AG04450 (cell line): ENCODE measurements around the gene DOK4. TPM values are rescaled to one million over a fixed set of nuclear protein-coding genes. Genes with fewer than 3 reads are reported as not detected.

Experiments used
- CTCF ChIA-PET: fragments of 300-600, 350-600 bp; formaldehyde crosslinking; extraction: SDS; loops from one replicate; lab custom pipeline; 2022; ENCODE audit warnings: antibody characterized with exemption, inconsistent platforms; lab: Charles Lee
- POLR2A ChIA-PET: fragments of 350-600 bp; formaldehyde crosslinking; extraction: SDS; loops from one replicate; lab custom pipeline; 2021; ENCODE audit warnings: antibody characterized with exemption, inconsistent platforms; lab: Yijun Ruan, JAX
- DNase-seq: peaks from one replicate; pipeline ENCODE4 v3.0.0-alpha.2; 2011; ENCODE audit warnings: low read depth, low spot score
- H3K27ac ChIP-seq: one replicate; pipeline ENCODE4 v1.5.1; 2012; ENCODE audit warnings: low read depth, low read length, control low read depth
- H3K27me3 ChIP-seq: one replicate; pipeline ENCODE4 v1.6.0; 2012; ENCODE audit warnings: low read length; ENCODE audit not compliant: control insufficient read depth, insufficient read depth
- H3K4me3 ChIP-seq: 2 replicates; pipeline ENCODE4 v1.5.1; 2011; ENCODE audit warnings: mild to moderate bottlenecking, low read depth, low read length, control low read depth
- H3K9me3 ChIP-seq: 2 replicates; pipeline ENCODE4 v1.5.1; 2012; ENCODE audit warnings: low read length; ENCODE audit not compliant: control insufficient read depth, insufficient read depth
- CTCF ChIP-seq: IDR thresholded peaks from 2 replicates; pipeline ENCODE4 v1.5.1; 2011; ENCODE audit warnings: low read depth, low read length, control low read depth, inconsistent platforms
- polyA plus RNA-seq: library from polyadenylated mRNA; depleted of rRNA; stranded (reverse); fragments of >200 nt; gene quantifications from 2 replicates; pipeline ENCODE4 v1.2.3, GENCODE V29; 2011

The DOK4 gene
- polyA plus RNA-seq, 1 experiment: 12.5 TPM

DNA sequence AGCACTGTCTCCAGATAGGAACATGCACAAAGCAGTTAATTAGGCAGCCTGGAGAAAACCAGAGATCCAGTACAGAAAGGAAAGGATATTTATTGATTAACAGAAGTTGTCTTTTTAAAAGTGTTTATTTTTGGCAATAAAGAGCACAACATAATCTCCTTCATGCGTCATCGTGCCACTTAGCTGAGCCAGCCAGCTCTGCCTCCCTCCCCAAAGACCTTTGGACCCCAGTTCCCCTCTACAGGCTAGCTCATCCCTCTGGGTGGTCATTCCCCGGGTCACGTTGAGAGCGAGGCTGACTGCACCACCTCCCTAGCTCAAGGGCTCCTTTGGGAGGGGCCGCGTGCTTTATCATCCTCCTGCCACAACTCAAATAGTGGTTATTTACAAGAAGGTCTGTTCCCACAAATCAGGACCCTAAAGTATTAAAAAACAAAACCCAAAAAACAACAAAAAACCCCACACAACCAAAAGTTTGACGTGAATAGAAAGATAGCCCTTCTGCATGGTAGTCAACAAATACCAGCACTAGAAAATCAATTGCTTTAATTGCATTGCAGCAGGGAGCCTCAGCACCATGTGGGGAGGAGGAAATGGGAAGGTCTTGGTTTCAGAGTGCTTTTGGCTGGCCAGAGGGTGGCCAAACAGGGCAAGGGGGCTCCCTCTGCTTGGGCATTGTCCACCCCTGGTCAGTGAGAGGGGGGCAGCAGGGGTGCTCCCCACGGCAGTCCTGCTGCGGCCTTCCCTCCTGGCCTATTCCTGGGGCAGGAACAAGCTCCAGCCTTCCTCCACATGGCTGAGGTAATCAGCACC lies 14.2 kb downstream of the DOK4 start:
- Histone ChIP-seq H3K27me3 (no peaks in the 10 kb centered on the region), H3K9me3 (no peaks in the 10 kb centered on the region), H3K27ac (no peak overlapping the region), H3K4me3 (no peak overlapping the region)
- TF ChIP-seq CTCF: no peak
- POLR2A ChIA-PET: no interaction called here
- CTCF ChIA-PET: interaction anchor here (3.8 kb wide), 1 partner anchor 10 kb away, joined by 13 read pairs; the partner anchor contains the start of gene POLR2C
- no peak for DNase-seq

GRCh38 chr16:57471209-57471608 lies 15.1 kb downstream of the DOK4 start:
- Histone ChIP-seq H3K9me3 (no peaks in the 10 kb centered on the region), H3K27ac (no peak overlapping the region), H3K4me3 (no peak overlapping the region), H3K27me3 (no peaks in the 10 kb centered on the region)
- no peak for DNase-seq
- ChIA-PET POLR2A (interaction anchor here (0.8 kb wide), 1 partner anchor 9 kb away, joined by 3 read pairs; the partner anchor contains the start of gene POLR2C), CTCF (interaction anchor here (3.8 kb wide), 1 partner anchor 9 kb away, joined by 13 read pairs; the partner anchor contains the start of gene POLR2C)
- no peak for TF ChIP-seq CTCF

DNA sequence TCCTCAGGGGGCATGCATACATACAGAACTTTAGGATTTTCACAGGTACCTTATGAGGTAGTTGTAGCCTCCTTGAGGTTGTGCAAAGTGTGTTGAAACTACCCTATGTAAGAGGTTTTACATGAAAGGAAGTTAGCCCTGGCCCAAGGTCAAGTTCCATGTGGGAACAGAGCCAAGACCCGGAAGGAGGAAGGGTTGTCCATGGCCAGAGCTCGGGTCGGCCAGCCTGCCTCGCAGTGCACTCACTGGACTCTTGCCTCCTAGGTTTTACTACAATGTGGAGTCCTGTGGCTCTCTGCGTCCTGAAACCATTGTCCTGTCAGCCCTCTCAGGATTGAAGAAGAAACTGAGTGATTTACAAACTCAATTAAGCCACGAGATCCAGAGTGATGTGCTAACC lies 15.6 kb downstream of the DOK4 start:
- POLR2A ChIA-PET: interaction anchor here (0.8 kb wide), 1 partner anchor 8 kb away, joined by 3 read pairs; the partner anchor contains the start of gene POLR2C
- H3K27me3 ChIP-seq: no peaks in the 10 kb centered on the region
- H3K9me3 ChIP-seq: no peaks in the 10 kb centered on the region
- TF ChIP-seq CTCF: no peak
- no peak for DNase-seq
- no peak overlapping the region for H3K4me3 ChIP-seq
- CTCF ChIA-PET: interaction anchor here (3.8 kb wide), 1 partner anchor 9 kb away, joined by 13 read pairs; the partner anchor contains the start of gene POLR2C
- H3K27ac ChIP-seq: no peak overlapping the region

GRCh38 chr16:57469917-57470470 lies 16.3 kb downstream of the DOK4 start:
- POLR2A ChIA-PET: no interaction called here
- CTCF ChIA-PET: interaction anchor here (3.8 kb wide), 1 partner anchor 8 kb away, joined by 13 read pairs; the partner anchor contains the start of gene POLR2C
- H3K27me3 ChIP-seq: no peaks in the 10 kb centered on the region
- no peaks in the 10 kb centered on the region for H3K9me3 ChIP-seq
- TF ChIP-seq CTCF: no peak
- DNase-seq: no peak
- no peak overlapping the region for H3K27ac ChIP-seq
- no peak overlapping the region for H3K4me3 ChIP-seq

DNA sequence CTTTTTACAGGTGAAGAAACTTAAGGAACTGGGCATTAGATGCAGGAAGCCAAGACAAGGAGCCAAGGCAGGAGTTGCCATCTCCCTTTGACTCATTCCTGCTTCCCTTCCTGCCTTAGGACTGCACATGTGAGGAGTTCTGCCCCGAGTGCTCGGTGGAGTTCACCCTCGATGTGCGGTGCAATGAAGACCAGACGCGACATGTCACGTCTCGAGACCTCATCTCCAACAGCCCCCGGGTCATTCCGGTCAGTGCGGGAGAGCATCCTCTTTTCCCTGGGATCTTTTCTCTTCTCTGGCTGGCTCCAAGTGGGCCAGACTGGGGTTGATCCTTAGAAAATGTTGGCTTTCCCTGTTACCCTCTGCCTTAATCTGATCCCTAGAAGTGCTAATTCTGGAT lies 17.2 kb downstream of the DOK4 start:
- no peak overlapping the region for H3K4me3 ChIP-seq
- CTCF ChIA-PET: no interaction called here
- no peaks in the 10 kb centered on the region for H3K27me3 ChIP-seq
- no peaks in the 10 kb centered on the region for H3K9me3 ChIP-seq
- no peak for DNase-seq
- no peak for TF ChIP-seq CTCF
- no peak overlapping the region for H3K27ac ChIP-seq
- POLR2A ChIA-PET: no interaction called here
